Measurements from ENCODE around the gene MET.

DNA sequence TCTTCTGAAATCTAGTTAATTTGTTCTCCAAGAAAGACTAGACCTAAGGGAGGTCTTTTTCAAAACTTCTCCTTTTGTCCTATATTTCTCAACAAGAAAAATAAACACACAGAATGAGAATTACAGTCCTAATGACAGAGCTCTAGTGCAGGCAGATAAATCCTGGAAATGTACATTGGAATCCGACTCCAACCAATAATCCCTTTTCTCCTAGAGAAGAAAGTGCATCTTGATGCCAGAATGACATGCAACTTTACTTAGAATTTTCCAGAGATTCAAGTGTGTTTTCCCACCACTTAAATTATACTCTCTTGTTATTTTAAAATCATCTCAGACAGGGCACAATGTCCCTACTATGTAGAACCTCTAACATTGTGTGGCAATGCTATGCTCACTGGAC lies 68.2 kb downstream of the MET start:
- TF ChIP-seq, protein P1, sequence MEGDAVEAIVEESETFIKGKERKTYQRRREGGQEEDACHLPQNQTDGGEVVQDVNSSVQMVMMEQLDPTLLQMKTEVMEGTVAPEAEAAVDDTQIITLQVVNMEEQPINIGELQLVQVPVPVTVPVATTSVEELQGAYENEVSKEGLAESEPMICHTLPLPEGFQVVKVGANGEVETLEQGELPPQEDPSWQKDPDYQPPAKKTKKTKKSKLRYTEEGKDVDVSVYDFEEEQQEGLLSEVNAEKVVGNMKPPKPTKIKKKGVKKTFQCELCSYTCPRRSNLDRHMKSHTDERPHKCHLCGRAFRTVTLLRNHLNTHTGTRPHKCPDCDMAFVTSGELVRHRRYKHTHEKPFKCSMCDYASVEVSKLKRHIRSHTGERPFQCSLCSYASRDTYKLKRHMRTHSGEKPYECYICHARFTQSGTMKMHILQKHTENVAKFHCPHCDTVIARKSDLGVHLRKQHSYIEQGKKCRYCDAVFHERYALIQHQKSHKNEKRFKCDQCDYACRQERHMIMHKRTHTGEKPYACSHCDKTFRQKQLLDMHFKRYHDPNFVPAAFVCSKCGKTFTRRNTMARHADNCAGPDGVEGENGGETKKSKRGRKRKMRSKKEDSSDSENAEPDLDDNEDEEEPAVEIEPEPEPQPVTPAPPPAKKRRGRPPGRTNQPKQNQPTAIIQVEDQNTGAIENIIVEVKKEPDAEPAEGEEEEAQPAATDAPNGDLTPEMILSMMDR (IDR thresholded peaks at IDR 0.05) = no peak
- TF ChIP-seq EZH2phosphoT487 (IDR thresholded peaks at IDR 0.05) = no peak
